Body of pancreas (tissue), 4 donors: ENCODE data around the gene ATP11A.

Source experiments
- POLR2A ChIP-seq, 3 donors: fragments of 450-650 bp; IDR thresholded peaks; one replicate each; pipeline ENCODE4 v1.6.1; 2016; ENCODE audit warnings: antibody characterized with exemption in 3 of 3, mild to moderate bottlenecking in 2 of 3
- TF ChIP-seq, protein P1 (sequence below), 7 experiments: fragments of 450-650 bp in 4 of 7; fragments of 200-600 bp in 3 of 7; sonication (generic) in 3 of 7; IDR thresholded peaks; one replicate each; pipeline ENCODE4 v1.5.1; 2016 to 2019; ENCODE audit warnings: antibody characterized with exemption in 7 of 7

DNA sequence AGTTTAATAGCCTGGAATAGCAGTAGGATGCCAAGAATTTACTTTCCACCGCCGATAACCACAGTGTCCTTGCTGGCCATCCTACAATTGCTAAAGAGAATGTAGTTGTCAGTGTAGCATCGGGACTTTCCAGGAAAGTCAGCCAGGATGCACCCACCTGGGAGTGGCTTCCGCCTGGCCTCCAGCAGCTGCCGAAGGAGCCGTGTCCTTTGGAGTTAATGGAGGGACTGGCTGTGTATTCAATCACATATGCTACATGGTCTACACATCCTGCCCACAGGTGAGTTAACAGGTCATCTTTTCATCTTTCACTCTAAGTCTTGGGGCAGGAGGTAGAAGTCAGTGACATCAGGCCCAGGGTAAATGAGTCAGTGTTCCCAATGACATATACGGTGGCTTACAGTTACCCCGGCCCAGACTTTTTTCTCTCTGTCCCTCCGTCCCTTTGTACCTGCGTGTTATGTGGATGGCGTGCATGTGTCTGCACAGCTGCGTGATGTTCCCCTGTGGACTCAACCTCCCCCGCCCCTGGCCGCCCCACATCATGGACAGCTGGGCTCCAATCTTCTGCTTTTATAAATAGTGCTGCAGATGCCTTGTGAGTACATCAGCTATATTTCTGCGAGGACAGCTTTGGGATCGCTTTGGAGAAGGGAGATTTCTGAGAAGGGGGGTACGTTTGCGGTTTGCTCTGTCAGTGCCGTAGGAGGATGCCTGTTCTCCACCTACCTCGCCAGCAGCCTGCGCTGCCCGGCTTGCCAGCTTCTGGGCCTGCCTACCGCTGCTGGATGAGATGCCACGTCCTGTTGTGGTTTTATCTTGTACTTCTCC is 63.1 kb downstream of the ATP11A start:
- TF ChIP-seq, protein P1, sequence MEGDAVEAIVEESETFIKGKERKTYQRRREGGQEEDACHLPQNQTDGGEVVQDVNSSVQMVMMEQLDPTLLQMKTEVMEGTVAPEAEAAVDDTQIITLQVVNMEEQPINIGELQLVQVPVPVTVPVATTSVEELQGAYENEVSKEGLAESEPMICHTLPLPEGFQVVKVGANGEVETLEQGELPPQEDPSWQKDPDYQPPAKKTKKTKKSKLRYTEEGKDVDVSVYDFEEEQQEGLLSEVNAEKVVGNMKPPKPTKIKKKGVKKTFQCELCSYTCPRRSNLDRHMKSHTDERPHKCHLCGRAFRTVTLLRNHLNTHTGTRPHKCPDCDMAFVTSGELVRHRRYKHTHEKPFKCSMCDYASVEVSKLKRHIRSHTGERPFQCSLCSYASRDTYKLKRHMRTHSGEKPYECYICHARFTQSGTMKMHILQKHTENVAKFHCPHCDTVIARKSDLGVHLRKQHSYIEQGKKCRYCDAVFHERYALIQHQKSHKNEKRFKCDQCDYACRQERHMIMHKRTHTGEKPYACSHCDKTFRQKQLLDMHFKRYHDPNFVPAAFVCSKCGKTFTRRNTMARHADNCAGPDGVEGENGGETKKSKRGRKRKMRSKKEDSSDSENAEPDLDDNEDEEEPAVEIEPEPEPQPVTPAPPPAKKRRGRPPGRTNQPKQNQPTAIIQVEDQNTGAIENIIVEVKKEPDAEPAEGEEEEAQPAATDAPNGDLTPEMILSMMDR (IDR thresholded peaks at IDR 0.05) = no peak
- no peak for TF ChIP-seq POLR2A (IDR thresholded peaks at IDR 0.05)
